EH (cell line): Measurements from ENCODE around the gene FAM227A.
A peak's percentile ranks its signal among the peaks of the same experiment; 100 is the strongest.
"Not testable (repeated sequence)": the region's sequence is repeated elsewhere in the genome, so short reads cannot be mapped to it uniquely, and the experiment has no call there.

ENCODE experiments used
- DNase-seq: peaks from one replicate; pipeline ENCODE4 v3.0.0-alpha.2; 2015; ENCODE audit warnings: low read depth

Gene FAM227A

GRCh38 chr22:38611559-38611958 is 44.6 kb downstream of the FAM227A start:
- DNase-seq, result no peak

DNA sequence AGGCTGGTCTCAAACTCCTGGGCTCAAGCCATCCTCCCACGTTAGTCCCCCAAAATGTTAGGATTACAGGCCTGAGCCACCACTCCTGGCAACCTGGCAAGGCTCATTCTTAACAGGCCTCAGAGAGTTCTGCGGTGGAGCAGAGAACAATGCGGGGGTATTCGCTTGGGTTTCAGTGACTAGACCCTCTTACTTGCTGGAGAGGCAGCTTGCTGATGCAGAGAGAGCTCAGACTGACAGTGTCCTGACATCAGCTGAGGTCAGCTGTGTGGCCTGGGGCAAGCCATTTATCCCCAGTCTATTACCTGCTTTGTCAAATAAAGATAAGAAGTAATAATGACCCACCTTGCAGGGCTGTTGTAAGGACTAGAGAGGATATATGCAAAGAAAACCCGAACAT is 46.0 kb downstream of the FAM227A start:
- DNase-seq, result no peak

GRCh38 chr22:38608992-38609750 is 47.0 kb downstream of the FAM227A start:
- no peak for DNase-seq

DNA sequence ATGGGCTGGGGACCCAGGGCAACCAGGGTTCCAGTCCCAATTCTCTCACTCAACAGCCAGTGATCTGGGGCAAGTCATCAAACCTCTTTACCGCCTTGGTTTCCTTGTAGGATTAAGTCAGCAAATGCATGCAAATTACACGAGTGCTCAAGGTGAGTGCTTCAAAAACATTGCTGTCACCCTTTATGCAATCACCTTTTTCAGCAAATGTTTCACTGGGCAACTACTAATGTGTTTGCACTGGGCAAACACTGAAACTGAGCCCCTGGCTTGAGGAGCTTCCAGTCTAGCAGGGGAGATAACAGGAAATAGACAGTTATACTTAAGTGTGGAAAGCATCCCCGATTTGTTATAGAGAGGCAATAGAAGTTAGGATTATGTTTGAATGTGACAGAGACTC is 48.5 kb downstream of the FAM227A start:
- DNase-seq, result no peak

DNA sequence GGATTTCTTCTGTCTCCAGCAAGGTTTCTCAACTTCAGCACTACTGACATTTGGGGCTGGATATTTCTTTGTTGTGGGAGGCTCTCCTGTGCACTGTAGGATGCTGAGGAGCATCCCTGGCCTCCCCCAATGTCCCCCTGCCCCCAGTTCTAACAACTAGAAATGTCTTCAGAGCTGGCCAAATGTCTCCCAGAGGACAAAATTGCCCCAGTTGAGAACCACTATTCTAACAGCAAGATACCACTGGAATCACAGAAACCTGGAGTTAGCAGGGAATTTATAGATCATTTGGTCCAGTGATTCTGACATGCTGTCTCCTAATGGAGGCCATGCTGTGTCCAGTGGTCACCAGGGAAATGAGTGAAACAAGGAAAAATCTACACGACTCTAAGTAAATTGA is 54.0 kb downstream of the FAM227A start:
- DNase-seq, result no peak

- DNase-seq, result no peak
These were observed 54.9 kb downstream of the FAM227A start for GRCh38 chr22:38601221-38601764.

GRCh38 chr22:38599466-38599865 is 56.7 kb downstream of the FAM227A start:
- no peak for DNase-seq

GRCh38 chr22:38582923-38583322 is 73.3 kb downstream of the FAM227A start:
- DNase-seq, result not testable (repeated sequence)

DNA sequence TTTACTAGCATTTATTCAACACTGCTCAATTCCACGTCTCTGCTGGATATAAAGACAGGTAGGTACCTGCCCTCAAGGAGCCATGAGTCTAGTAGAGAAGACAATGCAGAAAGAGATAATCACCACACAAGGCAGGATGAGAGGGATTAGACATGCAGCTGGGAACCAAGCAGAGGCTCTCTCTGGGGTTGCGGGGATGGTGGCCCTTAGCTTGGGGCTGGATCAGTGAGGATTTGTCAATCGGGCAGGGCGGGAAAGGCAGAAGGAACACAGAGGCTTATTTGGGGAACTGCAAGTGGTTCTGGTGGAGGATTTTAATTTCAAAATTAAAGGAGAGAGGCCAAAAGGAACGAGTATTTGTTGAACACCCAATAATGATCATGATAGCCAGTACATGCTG is 77.7 kb downstream of the FAM227A start:
- no peak for DNase-seq

GRCh38 chr22:38572065-38572464 is 84.1 kb downstream of the FAM227A start:
- DNase-seq, result peak; percentile 64

DNA sequence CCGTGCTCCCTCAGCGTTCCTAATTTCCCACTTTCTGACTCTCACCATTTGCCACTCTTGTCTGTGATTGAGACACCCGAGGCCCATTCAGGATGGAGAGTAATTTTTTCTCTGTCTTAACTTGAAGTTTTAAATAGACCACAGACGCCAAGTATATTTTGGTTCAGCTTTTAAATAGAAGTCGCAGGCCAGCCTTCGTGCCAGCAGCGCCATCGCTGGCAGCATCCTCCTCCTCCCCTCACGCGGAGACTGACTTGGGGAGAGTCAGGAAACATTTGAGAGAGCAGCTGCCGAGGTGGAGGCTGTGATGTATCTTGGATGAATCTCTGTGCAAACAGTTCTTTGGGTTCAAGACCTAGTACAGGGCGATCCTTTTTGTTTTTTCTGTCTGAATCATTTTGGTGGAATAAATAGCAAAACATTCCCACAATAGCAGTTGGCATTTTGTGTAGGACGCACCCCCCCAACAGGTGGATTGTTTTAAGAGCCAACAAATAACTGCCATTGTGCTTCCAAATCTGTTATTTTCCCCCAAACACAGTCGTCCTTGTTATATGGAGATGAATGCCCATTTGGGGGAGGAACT is 85.3 kb downstream of the FAM227A start:
- peak; percentile 53 for DNase-seq

GRCh38 chr22:38569972-38570778 is 86.0 kb downstream of the FAM227A start, which contains the start of gene DMC1:
TSS of gene DMC1 (minus strand) at chr22:38570183. CDS start at chr22:38568256, 1,927 bp downstream.
- DNase-seq, result peak; percentile 88

GRCh38 chr22:38569181-38569971 is 86.8 kb downstream of the FAM227A start:
- DNase-seq, result no peak

DNA sequence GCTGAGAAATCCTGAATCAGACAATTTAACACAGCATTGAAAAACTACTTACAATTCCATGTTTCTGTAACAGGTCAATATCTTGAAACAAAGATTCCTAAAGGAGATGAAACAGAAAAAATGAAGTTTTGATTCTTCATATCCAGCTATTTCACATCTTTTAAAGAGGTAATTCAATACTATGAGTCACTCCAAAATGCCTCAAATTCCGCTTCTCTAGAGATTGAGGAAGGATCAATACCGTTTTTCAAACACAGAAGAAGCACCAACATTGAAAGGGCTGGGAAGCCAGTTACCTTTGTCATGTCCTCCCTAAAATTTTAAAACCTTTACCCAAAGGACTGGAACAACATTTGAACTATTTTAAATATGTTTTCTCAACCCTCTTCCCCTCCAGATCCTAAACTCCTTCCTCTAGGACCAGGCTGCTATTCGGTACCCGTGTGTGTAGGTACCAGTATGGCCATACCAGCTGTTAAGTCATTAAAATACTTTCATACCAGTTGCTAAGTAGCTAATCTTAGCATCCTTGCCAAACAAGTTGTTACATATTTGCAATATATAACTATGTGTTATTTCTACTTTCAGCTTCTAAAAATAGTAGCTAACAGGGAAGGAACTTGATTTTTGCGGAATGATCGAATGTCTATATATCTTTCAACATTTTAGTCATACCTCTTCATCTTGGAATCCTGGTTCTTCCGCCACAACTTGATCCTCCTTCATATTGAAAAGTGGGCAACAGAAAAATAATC is 88.5 kb downstream of the FAM227A start:
- no peak for DNase-seq

DNA sequence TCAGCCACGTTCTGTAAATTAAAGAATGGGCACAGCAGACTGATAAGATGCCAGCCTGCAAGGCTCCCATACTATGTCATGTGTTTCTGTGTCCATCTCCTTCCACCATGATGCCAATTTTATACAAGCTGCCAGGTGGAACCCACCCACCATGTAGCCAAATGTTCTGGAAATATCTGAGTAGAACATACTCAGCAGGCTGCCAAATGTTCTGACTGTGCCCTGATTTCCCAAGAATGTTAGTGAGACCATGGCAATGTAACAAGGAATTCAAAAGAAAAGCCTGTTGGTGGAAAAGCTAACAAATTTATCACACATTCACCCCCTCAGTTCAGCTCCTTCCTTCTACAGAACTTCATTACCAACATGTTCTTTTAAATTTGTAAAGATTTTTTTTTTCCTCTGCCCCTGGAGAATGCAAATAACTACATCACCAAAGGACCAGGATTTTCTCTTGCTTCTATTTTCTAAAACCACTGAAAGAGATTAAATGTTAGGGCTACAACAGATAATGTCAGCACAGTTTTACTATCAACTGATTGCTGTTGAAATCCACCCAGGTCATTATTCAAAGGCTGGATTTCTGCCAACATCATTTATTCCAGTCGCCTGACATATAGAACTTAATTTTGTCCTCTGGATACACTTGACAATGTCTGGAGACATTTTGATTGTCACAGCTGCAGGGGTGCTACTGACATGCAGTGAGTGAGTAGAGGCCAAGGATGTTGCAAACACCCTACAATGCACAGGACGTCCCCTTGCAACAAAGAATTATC is 89.3 kb downstream of the FAM227A start:
- DNase-seq, result no peak

GRCh38 chr22:38565441-38565840 is 90.8 kb downstream of the FAM227A start:
- no peak for DNase-seq

DNA sequence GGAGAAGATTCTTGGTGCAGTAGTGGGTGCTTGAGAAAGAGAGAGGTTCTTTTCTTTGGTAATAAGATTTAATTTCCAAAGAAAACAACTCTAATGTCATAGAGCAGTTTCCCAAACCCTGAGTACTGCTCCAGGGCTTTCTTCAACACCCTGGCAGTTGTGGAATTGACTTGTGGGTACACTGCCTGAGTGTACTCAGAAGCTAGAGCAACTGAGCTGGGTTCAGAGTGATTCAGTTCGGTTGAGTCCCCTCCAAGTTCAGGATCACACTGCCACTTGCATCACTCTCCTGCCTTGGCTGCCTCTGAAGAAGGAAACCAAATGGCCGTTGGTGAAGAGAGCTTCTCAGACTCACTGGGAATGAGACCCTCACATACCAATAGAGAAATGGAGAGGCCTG is 91.5 kb downstream of the FAM227A start:
- DNase-seq, result peak; percentile 42

DNA sequence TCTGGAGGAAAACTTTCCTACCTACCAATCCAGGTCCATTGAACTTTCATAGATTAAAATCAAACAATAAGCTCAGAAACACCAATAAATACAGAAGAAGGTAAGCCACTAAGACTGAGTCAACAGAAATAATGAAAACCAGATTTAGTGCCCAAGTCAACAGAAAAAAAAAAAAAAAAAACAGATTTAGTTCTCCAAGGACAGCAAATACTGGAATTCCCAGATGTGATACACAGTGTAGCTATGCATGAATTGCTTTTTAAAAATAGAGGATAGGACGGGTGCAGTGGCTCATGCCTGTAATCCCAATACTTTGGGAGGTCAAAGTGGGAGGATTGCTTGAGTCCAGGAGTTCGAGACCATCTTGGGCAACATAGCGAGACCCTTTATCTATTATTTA is 101.9 kb downstream of the FAM227A start:
- peak; percentile 77 for DNase-seq

- DNase-seq, result no peak
These were observed 106.9 kb downstream of the FAM227A start for GRCh38 chr22:38549101-38549894.
